HepG2 (cell line): ENCODE data around the gene LIF. TPM values are rescaled to one million over a fixed set of nuclear protein-coding genes. Genes with fewer than 3 reads are reported as not detected.
A peak's percentile ranks its signal among the peaks of the same experiment; 100 is the strongest.

Source experiments
- FOXA1 ChIP-seq, 2 experiments: fragments of 450-650 bp in 1 of 2; sonication (generic) in 1 of 2; formaldehyde crosslinking in 1 of 2; IDR thresholded peaks; 2 replicates each; pipeline versions ENCODE4 v1.4.0 to v1.6.1; 2016 to 2020; ENCODE audit warnings: missing genetic modification reagents in 1 of 2
- GLI4 ChIP-seq: sonication (generic); formaldehyde crosslinking; IDR thresholded peaks from 2 replicates; pipeline ENCODE4 v1.5.1; 2020; ENCODE audit warnings: missing genetic modification reagents, mild to moderate bottlenecking, moderate library complexity, borderline replicate concordance
- HMGA1 ChIP-seq: sonication (generic); formaldehyde crosslinking; conservative IDR thresholded peaks from 2 replicates; pipeline ENCODE4 v1.4.0; 2020; ENCODE audit warnings: missing genetic modification reagents
- MAFK ChIP-seq, 2 experiments: IDR thresholded peaks in 1 of 2; conservative IDR thresholded peaks in 1 of 2; 2 replicates each; pipeline ENCODE4 v1.6.1; 2011; ENCODE audit warnings: improper control_type of control experiment in 2 of 2, low read length in 2 of 2
- NR2F6 ChIP-seq, 2 experiments: IDR thresholded peaks; 2 replicates each; pipeline ENCODE4 v1.6.1; 2016; ENCODE audit warnings: antibody characterized with exemption in 1 of 2, mild to moderate bottlenecking in 1 of 2
- NRL ChIP-seq: sonication (generic); formaldehyde crosslinking; IDR thresholded peaks from 2 replicates; pipeline ENCODE4 v1.5.0; 2020; ENCODE audit warnings: missing genetic modification reagents, mild to moderate bottlenecking, moderate library complexity, borderline replicate concordance
- ZNF136 ChIP-seq: sonication (generic); formaldehyde crosslinking; IDR thresholded peaks from 2 replicates; pipeline ENCODE4 v1.8.1; 2022; ENCODE audit warnings: low read depth, mild to moderate bottlenecking, moderate library complexity, missing genetic modification reagents
- ZNF224 ChIP-seq: sonication (generic); formaldehyde crosslinking; IDR thresholded peaks from 2 replicates; pipeline ENCODE4 v1.5.0; 2020; ENCODE audit warnings: mild to moderate bottlenecking, missing genetic modification reagents
- ZNF317 ChIP-seq: sonication (generic); formaldehyde crosslinking; IDR thresholded peaks from 2 replicates; pipeline ENCODE4 v1.5.0; 2020; ENCODE audit warnings: mild to moderate bottlenecking, missing genetic modification reagents
- ZNF350 ChIP-seq: sonication (generic); formaldehyde crosslinking; IDR thresholded peaks from 2 replicates; pipeline ENCODE4 v1.4.0; 2020; ENCODE audit warnings: mild to moderate bottlenecking, low read depth, missing genetic modification reagents, borderline replicate concordance
- ZNF678 ChIP-seq: sonication (generic); formaldehyde crosslinking; IDR thresholded peaks from 2 replicates; pipeline ENCODE4 v1.4.0; 2020; ENCODE audit warnings: mild to moderate bottlenecking, missing genetic modification reagents
- polyA plus RNA-seq, 8 experiments: library from polyadenylated mRNA; depleted of rRNA in 3 of 8; stranded (reverse) in 7 of 8; unstranded in 1 of 8; fragments of >200 nt; fragmentation: Illumina TruSeq in 4 of 8; extraction: Trizol in 4 of 8; gene quantifications; 2 replicates each; pipeline versions ENCODE4 v1.2.1 to v1.2.3, GENCODE V29; 2011 to 2016; ENCODE audit warnings: low read depth in 4 of 8, missing spikeins in 1 of 8, mixed read lengths in 1 of 8; ENCODE audit not compliant: insufficient read depth in 1 of 8
- total RNA-seq, 5 experiments: library from RNA; depleted of rRNA; stranded (reverse); fragments of >200 nt; fragmentation: Illumina TruSeq; extraction: Trizol; gene quantifications; 2 replicates each; pipeline ENCODE4 v1.2.3, GENCODE V29; 2016; ENCODE audit warnings: low read depth in 1 of 5
- TF ChIP-seq, protein P1 (sequence below): sonication (generic); formaldehyde crosslinking; IDR thresholded peaks from 2 replicates; pipeline ENCODE4 v1.9.0; 2021; ENCODE audit warnings: missing genetic modification reagents, borderline replicate concordance
- TF ChIP-seq, protein P2 (sequence below): sonication (generic); formaldehyde crosslinking; IDR thresholded peaks from 2 replicates; pipeline ENCODE4 v1.9.0; 2021; ENCODE audit warnings: missing genetic modification reagents, borderline replicate concordance
- TF ChIP-seq, protein P3 (sequence below): sonication (generic); formaldehyde crosslinking; IDR thresholded peaks from 2 replicates; pipeline ENCODE4 v1.4.0; 2020; ENCODE audit warnings: mild to moderate bottlenecking, low read depth, missing genetic modification reagents
- TF ChIP-seq, protein P4 (sequence below): sonication (generic); formaldehyde crosslinking; IDR thresholded peaks from 2 replicates; pipeline ENCODE4 v1.5.0; 2020; ENCODE audit warnings: missing genetic modification reagents
- TF ChIP-seq, protein P5 (sequence below): IDR thresholded peaks from 2 replicates; pipeline ENCODE4 v1.6.1; 2016; ENCODE audit warnings: low read depth
- TF ChIP-seq, protein P6 (sequence below): sonication (generic); formaldehyde crosslinking; IDR thresholded peaks from 2 replicates; pipeline ENCODE4 v1.5.1; 2020; ENCODE audit warnings: missing genetic modification reagents, mild to moderate bottlenecking, borderline replicate concordance

LIF gene
- total and polyA plus RNA-seq, 2 of the 13 experiments (the other 11 are each of a cell fraction or from before 2014, with no cell fraction given): 3.6 to 8.5 TPM

DNA sequence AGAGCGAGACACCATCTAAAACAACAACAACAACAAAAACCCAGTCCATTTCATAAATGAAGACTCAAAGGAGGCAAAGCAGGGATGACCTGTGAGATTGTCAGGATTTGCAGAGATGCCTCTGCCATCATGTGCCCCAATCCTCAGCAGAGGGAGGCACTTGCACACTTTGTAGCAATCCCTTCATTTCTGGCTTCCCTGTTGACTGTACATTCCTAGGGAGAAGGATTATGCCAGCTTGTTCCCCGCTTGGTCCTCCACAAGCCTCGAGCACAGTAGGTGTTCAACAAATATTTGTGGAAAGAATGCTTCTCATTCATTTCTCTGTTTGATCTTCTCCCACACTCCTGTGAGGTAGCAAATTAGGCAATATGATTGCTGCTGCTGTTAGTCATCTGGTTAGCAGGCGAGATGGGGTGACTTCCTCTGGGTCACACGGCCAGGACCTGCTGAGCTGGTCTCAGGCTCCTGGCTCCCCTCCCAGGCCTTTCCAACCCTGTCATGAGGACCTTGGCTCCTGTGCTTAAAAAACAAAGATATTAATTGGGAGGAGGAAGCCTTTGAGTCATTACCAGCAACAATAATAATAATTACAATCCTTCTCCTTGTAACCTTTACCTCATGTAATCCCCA lies 34.1 kb downstream of the LIF start (continued):
- TF ChIP-seq, protein P1, sequence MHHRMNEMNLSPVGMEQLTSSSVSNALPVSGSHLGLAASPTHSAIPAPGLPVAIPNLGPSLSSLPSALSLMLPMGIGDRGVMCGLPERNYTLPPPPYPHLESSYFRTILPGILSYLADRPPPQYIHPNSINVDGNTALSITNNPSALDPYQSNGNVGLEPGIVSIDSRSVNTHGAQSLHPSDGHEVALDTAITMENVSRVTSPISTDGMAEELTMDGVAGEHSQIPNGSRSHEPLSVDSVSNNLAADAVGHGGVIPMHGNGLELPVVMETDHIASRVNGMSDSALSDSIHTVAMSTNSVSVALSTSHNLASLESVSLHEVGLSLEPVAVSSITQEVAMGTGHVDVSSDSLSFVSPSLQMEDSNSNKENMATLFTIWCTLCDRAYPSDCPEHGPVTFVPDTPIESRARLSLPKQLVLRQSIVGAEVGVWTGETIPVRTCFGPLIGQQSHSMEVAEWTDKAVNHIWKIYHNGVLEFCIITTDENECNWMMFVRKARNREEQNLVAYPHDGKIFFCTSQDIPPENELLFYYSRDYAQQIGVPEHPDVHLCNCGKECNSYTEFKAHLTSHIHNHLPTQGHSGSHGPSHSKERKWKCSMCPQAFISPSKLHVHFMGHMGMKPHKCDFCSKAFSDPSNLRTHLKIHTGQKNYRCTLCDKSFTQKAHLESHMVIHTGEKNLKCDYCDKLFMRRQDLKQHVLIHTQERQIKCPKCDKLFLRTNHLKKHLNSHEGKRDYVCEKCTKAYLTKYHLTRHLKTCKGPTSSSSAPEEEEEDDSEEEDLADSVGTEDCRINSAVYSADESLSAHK (CRISPR knock-in tag): no peak
- TF ChIP-seq, protein P2, sequence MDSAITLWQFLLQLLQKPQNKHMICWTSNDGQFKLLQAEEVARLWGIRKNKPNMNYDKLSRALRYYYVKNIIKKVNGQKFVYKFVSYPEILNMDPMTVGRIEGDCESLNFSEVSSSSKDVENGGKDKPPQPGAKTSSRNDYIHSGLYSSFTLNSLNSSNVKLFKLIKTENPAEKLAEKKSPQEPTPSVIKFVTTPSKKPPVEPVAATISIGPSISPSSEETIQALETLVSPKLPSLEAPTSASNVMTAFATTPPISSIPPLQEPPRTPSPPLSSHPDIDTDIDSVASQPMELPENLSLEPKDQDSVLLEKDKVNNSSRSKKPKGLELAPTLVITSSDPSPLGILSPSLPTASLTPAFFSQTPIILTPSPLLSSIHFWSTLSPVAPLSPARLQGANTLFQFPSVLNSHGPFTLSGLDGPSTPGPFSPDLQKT (CRISPR knock-in tag): no peak
- TF ChIP-seq HMGA1 (CRISPR knock-in tag) (no peak), GLI4 (CRISPR knock-in tag) (no peak), ZNF136 (no peak), NRL (CRISPR knock-in tag) (no peak), ZNF224 (CRISPR knock-in tag) (no peak), ZNF317 (CRISPR knock-in tag) (no peak; the same call in 1 of the 2 replicates), ZNF678 (no peak), FOXA1 (IDR thresholded peaks at IDR 0.05) (peak; percentile 34; the same call in 1 of the 2 replicates), FOXA1 (CRISPR knock-in tag; IDR thresholded peaks at IDR 0.05) (peak; percentile 92), ZNF350 (CRISPR knock-in tag) (no peak), MAFK (conservative IDR thresholded peaks at IDR 0.05 in 1 of 2, IDR thresholded peaks at IDR 0.05 in 1 of 2; ENCODE audit: low read length in 2 of 2) (no peak), NR2F6 (IDR thresholded peaks at IDR 0.05) (no peak; the same call in 1 of the 2 replicates), NR2F6 (CRISPR knock-in tag; IDR thresholded peaks at IDR 0.05) (peak; percentile 86)
- TF ChIP-seq, protein P3, sequence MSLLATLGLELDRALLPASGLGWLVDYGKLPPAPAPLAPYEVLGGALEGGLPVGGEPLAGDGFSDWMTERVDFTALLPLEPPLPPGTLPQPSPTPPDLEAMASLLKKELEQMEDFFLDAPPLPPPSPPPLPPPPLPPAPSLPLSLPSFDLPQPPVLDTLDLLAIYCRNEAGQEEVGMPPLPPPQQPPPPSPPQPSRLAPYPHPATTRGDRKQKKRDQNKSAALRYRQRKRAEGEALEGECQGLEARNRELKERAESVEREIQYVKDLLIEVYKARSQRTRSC: no peak
- TF ChIP-seq, protein P4, sequence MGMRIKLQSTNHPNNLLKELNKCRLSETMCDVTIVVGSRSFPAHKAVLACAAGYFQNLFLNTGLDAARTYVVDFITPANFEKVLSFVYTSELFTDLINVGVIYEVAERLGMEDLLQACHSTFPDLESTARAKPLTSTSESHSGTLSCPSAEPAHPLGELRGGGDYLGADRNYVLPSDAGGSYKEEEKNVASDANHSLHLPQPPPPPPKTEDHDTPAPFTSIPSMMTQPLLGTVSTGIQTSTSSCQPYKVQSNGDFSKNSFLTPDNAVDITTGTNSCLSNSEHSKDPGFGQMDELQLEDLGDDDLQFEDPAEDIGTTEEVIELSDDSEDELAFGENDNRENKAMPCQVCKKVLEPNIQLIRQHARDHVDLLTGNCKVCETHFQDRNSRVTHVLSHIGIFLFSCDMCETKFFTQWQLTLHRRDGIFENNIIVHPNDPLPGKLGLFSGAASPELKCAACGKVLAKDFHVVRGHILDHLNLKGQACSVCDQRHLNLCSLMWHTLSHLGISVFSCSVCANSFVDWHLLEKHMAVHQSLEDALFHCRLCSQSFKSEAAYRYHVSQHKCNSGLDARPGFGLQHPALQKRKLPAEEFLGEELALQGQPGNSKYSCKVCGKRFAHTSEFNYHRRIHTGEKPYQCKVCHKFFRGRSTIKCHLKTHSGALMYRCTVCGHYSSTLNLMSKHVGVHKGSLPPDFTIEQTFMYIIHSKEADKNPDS (CRISPR knock-in tag): no peak
- TF ChIP-seq, protein P5, sequence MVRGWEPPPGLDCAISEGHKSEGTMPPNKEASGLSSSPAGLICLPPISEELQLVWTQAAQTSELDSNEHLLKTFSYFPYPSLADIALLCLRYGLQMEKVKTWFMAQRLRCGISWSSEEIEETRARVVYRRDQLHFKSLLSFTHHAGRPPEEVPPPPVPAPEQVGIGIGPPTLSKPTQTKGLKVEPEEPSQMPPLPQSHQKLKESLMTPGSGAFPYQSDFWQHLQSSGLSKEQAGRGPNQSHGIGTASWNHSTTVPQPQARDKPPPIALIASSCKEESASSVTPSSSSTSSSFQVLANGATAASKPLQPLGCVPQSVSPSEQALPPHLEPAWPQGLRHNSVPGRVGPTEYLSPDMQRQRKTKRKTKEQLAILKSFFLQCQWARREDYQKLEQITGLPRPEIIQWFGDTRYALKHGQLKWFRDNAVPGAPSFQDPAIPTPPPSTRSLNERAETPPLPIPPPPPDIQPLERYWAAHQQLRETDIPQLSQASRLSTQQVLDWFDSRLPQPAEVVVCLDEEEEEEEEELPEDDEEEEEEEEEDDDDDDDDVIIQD (CRISPR knock-in tag): peak; percentile 77; the same call in 1 of the 2 replicates
- TF ChIP-seq, protein P6, sequence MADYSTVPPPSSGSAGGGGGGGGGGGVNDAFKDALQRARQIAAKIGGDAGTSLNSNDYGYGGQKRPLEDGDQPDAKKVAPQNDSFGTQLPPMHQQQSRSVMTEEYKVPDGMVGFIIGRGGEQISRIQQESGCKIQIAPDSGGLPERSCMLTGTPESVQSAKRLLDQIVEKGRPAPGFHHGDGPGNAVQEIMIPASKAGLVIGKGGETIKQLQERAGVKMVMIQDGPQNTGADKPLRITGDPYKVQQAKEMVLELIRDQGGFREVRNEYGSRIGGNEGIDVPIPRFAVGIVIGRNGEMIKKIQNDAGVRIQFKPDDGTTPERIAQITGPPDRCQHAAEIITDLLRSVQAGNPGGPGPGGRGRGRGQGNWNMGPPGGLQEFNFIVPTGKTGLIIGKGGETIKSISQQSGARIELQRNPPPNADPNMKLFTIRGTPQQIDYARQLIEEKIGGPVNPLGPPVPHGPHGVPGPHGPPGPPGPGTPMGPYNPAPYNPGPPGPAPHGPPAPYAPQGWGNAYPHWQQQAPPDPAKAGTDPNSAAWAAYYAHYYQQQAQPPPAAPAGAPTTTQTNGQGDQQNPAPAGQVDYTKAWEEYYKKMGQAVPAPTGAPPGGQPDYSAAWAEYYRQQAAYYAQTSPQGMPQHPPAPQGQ (CRISPR knock-in tag): no peak
